D721Med (cell line): ENCODE data around the gene PXYLP1.

ENCODE experiments used
- DNase-seq: peaks from one replicate; pipeline ENCODE4 v3.0.0; 2011; ENCODE audit warnings: low spot score; ENCODE audit not compliant: insufficient read length
- FAIRE-seq: peaks from 2 replicates; lab custom pipeline; 2011; peaks lifted over from hg19 to GRCh38; lab: Jason Lieb, UNC
- CTCF ChIP-seq: IDR thresholded peaks from 2 replicates; pipeline ENCODE4 v1.5.1; 2012; ENCODE audit warnings: mild to moderate bottlenecking, control low read depth; ENCODE audit not compliant: insufficient read depth; ENCODE audit errors: missing control alignments

PXYLP1 gene

GRCh38 chr3:141217389-141217788 is 14.2 kb upstream of the PXYLP1 start:
- DNase-seq (no peak), FAIRE-seq (no peak)
- TF ChIP-seq CTCF = no peak

- DNase-seq = no peak
- TF ChIP-seq CTCF = no peak
- FAIRE-seq = no peak
Measured at GRCh38 chr3:141218162-141218835, 13.3 kb upstream of the PXYLP1 start.

GRCh38 chr3:141218926-141219325 is 12.7 kb upstream of the PXYLP1 start:
- no peak for TF ChIP-seq CTCF
- DNase-seq (no peak), FAIRE-seq (no peak)

GRCh38 chr3:141223673-141224166 is 7.9 kb upstream of the PXYLP1 start:
- no peak for DNase-seq
- FAIRE-seq = no peak
- no peak for TF ChIP-seq CTCF

- peak; percentile 51 for FAIRE-seq
- no peak for TF ChIP-seq CTCF
- no peak for DNase-seq
Measured at GRCh38 chr3:141225939-141226338, 5.7 kb upstream of the PXYLP1 start.

- DNase-seq (no peak), FAIRE-seq (no peak)
- TF ChIP-seq CTCF = no peak
Measured at GRCh38 chr3:141227216-141227615, 4.4 kb upstream of the PXYLP1 start.

- no peak for TF ChIP-seq CTCF
- FAIRE-seq (no peak), DNase-seq (no peak)
Measured at GRCh38 chr3:141227752-141228151, 3.9 kb upstream of the PXYLP1 start.
